ENCODE measurements around the gene HOXC10. TPM values are rescaled to one million over a fixed set of nuclear protein-coding genes. Genes with fewer than 3 reads are reported as not detected.

Gene HOXC10
- total RNA-seq, 4 donors from 2014 or later, result 1.0 TPM; not detected in 3

DNA sequence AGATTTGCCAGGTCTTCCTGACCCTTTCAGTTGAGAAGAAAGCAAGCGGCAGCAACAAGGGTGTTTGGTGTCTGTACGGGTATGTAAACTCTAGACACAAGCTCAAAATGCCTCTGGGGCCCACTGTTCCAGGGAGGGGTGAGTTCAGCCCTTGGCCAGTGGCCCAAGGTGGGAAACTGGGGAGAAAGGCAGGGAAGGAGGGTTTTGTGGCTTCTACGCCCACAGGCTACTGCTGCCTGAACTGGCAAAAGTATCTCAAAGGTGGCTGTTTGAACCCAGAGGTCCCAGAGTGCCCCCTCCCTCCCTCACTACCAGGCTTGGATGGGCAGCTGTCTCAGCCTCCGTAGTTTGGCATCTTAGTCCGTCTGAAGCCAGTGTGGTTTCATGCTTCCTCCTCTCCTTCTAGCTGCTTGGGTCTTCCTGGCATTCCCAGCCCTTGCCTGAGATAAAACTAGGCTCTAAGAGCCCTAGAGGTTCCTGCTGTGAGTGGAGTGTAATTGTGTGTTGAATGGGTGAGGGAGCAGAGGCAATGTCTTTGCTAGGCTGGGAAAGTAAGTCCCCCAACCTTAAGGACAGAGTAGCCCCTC lies 53.4 kb downstream of the HOXC10 start:
- Histone ChIP-seq H3K9me3 (no peaks in the 10 kb centered on the region), H3K27me3 (peaks cover 0 to 1% of the 10 kb centered on the region in 2 donors), H3K27ac (peak overlapping the region in 2 of 4 donors; percentile 63 to 72), H3K36me3 (no peaks in the 10 kb centered on the region), H3K4me1 (peaks cover 0 to 26% (median 7%) of the 10 kb centered on the region in 4 donors), H3K4me3 (no peak overlapping the region)
- peak in 1 of 3 donors; percentile 31 for DNase-seq
- TF ChIP-seq, protein P1, sequence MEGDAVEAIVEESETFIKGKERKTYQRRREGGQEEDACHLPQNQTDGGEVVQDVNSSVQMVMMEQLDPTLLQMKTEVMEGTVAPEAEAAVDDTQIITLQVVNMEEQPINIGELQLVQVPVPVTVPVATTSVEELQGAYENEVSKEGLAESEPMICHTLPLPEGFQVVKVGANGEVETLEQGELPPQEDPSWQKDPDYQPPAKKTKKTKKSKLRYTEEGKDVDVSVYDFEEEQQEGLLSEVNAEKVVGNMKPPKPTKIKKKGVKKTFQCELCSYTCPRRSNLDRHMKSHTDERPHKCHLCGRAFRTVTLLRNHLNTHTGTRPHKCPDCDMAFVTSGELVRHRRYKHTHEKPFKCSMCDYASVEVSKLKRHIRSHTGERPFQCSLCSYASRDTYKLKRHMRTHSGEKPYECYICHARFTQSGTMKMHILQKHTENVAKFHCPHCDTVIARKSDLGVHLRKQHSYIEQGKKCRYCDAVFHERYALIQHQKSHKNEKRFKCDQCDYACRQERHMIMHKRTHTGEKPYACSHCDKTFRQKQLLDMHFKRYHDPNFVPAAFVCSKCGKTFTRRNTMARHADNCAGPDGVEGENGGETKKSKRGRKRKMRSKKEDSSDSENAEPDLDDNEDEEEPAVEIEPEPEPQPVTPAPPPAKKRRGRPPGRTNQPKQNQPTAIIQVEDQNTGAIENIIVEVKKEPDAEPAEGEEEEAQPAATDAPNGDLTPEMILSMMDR (IDR thresholded peaks at IDR 0.05), result no peak
- no peak for TF ChIP-seq POLR2A (IDR thresholded peaks at IDR 0.05)

DNA sequence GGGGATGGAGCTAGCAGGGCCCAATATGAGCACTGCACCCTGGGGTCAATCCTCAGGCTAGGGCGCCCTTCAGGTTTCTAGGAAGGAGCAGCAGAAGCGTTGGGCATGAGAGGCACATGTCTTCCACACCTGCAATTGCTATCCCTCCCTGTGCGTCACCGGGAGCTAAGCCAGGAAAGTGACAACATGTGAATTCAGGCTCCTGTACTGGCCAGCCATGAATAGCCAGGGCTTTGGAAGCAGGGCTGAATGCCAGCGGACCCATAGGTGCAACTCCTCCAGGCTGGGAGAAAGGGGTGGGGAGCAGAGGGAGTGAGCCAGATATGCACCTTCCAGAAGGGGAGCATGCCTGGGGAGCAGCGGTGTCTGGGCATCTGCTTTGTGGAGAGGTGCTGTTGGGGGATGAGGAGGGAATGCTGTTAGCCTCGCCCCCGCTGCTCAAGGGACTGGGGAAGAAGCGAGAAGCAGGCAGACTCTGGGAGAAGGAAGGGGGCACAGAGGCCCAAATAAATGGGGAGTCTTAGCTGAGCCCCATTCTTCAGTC lies 54.0 kb downstream of the HOXC10 start:
- Histone ChIP-seq H3K4me1 (peaks cover 0 to 24% (median 5%) of the 10 kb centered on the region in 4 donors), H3K27me3 (no peaks in the 10 kb centered on the region), H3K4me3 (no peak overlapping the region), H3K27ac (peak overlapping the region in 2 of 4 donors; percentile 63 to 72), H3K36me3 (no peaks in the 10 kb centered on the region), H3K9me3 (no peaks in the 10 kb centered on the region)
- DNase-seq, result peak in 1 of 3 donors; percentile 65
- no peak for TF ChIP-seq POLR2A (IDR thresholded peaks at IDR 0.05)
- TF ChIP-seq, protein P1 (IDR thresholded peaks at IDR 0.05), result no peak

DNA sequence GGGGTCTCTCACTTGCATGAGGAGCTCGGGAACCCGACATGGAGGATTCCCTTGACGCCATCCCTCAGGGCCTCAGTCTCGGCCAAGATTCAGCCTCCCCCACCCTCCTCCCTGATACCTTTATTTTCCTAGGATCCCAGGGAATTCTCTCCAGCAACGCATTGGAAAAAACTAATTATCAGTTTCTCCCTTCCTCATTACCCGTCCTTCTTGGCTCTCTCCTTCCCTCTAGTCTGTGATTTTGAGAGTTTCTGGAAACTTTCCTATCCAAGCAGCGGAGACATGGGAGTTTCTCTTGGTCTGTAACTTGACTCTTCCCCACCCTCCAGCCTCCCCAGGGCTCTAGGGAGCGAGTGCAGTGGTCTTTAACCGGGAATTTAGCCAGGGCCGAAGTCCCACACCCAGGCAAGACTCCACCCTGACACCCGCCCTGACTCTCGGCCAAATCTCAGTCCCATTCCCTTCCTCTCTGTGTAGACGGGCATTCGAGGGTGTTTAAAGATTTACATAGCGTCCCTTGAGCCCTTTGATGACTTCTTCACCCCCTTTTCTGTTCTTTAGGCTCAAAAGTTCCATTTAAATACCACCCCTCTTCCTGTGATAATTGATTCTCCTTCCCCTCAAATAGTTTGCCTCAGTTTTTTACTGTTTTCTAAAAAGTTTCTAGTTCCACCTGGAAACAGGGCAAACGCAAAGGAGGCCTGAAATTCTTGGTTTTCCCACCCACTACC lies 54.6 kb downstream of the HOXC10 start:
- peaks cover 0 to 24% (median 0%) of the 10 kb centered on the region in 4 donors for H3K4me1 ChIP-seq
- H3K4me3 ChIP-seq, result no peak overlapping the region
- H3K27ac ChIP-seq, result peak overlapping the region in 3 of 4 donors; percentile 31 to 72 (median 63)
- no peaks in the 10 kb centered on the region for H3K36me3 ChIP-seq
- no peaks in the 10 kb centered on the region for H3K9me3 ChIP-seq
- DNase-seq, result peak in 1 of 3 donors; percentile 47
- TF ChIP-seq, protein P1 (IDR thresholded peaks at IDR 0.05), result no peak
- no peaks in the 10 kb centered on the region for H3K27me3 ChIP-seq

Small RNAs within 50 kb of the gene (small RNA-seq; reads per million reads assigned to genes)
- gene AC012531.3 (0 reads per million in 2 donors), gene AC012531.4 (0 reads per million in 2 donors), gene HOXC5 (0 reads per million in 2 donors), gene MIR196A2 (33.5 to 127 reads per million in 2 donors), gene MIR615 (3.2 to 4.0 reads per million in 2 donors), gene RF01905 (0 reads per million in 2 donors), gene RF01906 (0 reads per million in 2 donors)

Other genes with a start within 250 kb of the HOXC10 start
- gene CISTR, start 233.2 kb upstream of the HOXC10 start, total RNA-seq, result not detected
- not detected for gene HOXC13, start 46.3 kb upstream of the HOXC10 start, total RNA-seq
- not detected for gene HOXC12, start 30.2 kb upstream of the HOXC10 start, total RNA-seq
- gene HOXC11, start 12.0 kb upstream of the HOXC10 start, total RNA-seq, result under 1 TPM in 3 of 4 donors, not detected in 1; 0.40 to 0.76 (median 0.70) TPM
- 1 to 10 TPM in 1 of 4 donors, not detected in 3; 1.4 TPM for gene HOTAIR, start 10.2 kb upstream of the HOXC10 start, total RNA-seq
- gene HOXC9, start 15.0 kb downstream of the HOXC10 start, total RNA-seq, result 10 to 100 TPM in 1 of 4 donors, 1 to 10 TPM in 2, not detected in 1; 1.7 to 13.2 (median 1.9) TPM
- 1 to 10 TPM in 3 of 4 donors, under 1 TPM in 1; 0.35 to 1.7 (median 1.1) TPM for gene HOXC8, start 23.8 kb downstream of the HOXC10 start, total RNA-seq
- 1 to 10 TPM in 2 of 4 donors, under 1 TPM in 2; 0.70 to 1.7 (median 1.3) TPM for gene HOXC6, start 43.3 kb downstream of the HOXC10 start, total RNA-seq
- gene HOXC5, start 47.9 kb downstream of the HOXC10 start, total RNA-seq, result not detected
- gene HOXC4, start 68.7 kb downstream of the HOXC10 start, total RNA-seq, result 1 to 10 TPM; 1.1 to 8.3 (median 1.8) TPM
- 10 to 100 TPM; 37.7 to 86.6 (median 54.2) TPM for gene SMUG1, start 203.8 kb downstream of the HOXC10 start, total RNA-seq